DMS153 treated with DMSO at 0.1 percent for 48 hours (cell line): ENCODE measurements around the gene TUBB2A.
"Not testable (repeated sequence)": the region's sequence is repeated elsewhere in the genome, so short reads cannot be mapped to it uniquely, and the experiment has no call there.

ENCODE experiments used
- DNase-seq: peaks from one replicate; lab custom pipeline; 2025; ENCODE audit not compliant: unreplicated experiment; lab: John Stamatoyannopoulos, UW

TUBB2A gene

DNA sequence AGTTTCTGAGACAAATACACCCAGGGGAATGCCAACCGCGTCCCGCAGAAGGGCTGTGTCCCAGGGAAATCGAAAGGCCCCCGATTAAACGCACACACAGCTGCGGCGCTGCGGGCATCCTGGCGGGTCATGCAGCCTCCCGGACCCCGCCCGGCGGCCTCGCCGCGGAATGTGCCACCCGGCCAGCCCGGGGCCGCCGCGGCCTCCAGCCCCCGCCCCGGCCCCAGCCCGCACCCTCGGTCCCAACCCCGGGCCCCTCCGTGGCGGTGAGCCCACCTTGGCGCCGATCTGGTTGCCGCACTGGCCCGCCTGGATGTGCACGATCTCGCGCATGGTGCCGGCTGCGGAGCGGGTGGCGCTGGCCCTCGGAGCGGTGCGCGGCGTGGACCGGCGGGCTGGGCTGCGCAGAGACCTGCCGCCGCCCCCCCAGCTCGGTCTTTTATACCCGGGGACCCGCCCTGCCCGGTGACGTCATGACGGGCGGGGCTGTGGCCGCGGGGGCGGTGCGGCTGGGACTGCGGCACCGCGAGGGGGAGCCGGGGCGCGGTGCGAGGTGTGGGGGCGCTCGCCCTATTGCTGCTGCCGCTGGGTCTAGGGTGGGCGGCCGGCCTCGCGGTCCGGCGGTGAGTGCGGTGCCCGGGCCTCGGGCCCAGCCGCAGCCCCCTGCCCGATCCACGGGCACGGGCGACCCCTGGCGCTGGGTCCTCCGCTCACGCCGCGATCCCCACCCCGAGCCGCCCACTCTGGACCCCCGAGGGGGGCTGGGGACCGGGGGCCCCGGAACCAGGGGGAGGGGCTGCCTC is at the start of gene TUBB2A:
Gene TUBB2A (minus strand): TSS at position 414 of the 803 bp plus-strand sequence. CDS start 81 bp downstream, at position 333.
- no peak for DNase-seq

- DNase-seq, result no peak
Measured at GRCh38 chr6:3206339-3207015, 49.1 kb upstream of the TUBB2A start.

- DNase-seq, result no peak
Measured at GRCh38 chr6:3205913-3206312, 48.6 kb upstream of the TUBB2A start.

- no peak for DNase-seq
Measured at GRCh38 chr6:3204921-3205320, 47.6 kb upstream of the TUBB2A start.

DNA sequence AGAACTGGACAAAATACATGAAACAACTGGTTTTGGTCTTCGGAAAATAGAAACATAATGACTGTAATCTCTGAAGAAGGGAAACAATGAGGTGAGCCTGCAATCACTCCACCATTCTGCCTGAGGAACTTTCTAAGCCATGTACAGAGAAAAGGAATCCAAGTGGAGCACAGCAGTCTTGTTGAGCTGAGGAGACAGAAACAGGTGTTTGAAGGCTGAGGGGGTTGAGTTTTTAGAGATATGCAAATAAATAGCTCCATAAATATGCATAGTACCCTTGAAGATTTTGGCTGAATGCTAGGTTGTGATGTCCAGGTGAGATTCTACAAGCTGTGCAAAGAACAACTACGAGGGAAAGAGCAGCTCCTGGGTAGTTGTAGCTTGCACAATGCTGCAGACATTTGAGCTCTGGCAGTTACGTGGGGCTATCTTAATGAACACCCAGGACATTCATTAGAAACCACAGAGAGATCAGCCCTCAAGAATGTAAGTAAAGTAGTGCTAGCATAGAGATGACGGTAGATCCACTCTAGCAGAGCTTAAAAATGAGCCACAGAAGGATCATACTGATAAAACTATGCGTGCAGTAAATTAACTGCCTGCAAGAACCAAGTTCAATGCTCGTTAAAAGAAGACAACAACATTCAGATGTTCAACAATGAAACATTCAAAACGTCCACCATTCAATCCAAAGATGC is 45.8 kb upstream of the TUBB2A start:
- DNase-seq, result no peak

GRCh38 chr6:3201388-3201787 is 44.0 kb upstream of the TUBB2A start:
- no peak for DNase-seq

DNA sequence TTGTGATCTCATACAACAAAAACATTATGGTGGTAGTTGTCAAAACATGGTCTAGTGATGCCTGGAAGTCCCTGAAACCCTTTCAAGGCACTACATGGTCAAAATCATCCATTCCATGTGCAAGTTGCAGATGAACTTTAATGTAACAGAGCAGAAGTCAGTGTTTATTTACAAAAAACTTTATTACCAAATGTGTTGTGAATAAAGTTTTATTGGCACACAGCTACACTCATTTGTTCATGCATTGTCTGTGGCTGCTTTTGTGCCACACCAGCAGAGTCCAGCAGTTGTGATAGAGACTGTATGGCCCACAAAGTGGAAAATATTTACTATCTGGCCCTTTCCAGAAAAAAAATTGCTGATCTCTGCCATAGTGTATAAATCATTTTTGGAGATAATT is 43.3 kb upstream of the TUBB2A start:
- DNase-seq, result no peak

DNA sequence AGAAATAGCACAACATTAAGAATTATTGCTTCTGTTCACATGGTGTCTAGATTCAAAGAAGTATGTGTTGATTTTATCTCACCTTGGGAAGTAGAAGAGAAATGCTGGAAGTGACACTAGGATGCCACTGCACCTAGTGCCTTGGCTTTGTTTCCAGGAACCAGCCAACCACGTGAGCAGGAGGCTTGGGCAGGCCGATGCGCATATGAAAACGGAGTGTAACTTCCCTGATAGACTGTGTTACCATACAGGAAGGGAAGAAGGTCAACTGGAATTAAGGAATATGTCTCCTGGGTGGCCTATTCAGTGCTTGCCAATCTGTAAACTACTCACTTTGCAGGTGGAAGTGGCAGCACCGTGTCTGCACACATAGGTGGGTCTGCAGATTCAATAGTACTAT is 42.0 kb upstream of the TUBB2A start:
- no peak for DNase-seq

- not testable (repeated sequence) for DNase-seq
Measured at GRCh38 chr6:3197734-3198133, 40.4 kb upstream of the TUBB2A start.

DNA sequence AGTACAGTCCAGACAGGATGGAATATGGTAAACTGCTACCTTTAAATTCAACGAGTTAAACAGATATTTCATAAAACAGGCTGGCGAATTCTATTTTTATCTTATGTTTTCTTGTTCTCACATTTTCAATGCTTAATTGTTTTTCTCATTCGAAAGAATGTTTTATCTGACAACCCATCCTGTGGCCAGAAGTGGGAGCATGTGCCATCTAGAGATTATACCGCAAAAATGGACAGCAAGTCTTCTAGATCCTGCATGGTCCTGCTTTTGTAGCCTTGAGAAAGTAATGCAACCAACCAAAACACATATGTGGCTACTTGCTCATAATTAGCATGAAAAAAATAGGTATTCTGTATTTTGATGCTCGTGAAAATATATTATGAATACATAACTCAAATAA is 39.4 kb upstream of the TUBB2A start:
- no peak for DNase-seq

DNA sequence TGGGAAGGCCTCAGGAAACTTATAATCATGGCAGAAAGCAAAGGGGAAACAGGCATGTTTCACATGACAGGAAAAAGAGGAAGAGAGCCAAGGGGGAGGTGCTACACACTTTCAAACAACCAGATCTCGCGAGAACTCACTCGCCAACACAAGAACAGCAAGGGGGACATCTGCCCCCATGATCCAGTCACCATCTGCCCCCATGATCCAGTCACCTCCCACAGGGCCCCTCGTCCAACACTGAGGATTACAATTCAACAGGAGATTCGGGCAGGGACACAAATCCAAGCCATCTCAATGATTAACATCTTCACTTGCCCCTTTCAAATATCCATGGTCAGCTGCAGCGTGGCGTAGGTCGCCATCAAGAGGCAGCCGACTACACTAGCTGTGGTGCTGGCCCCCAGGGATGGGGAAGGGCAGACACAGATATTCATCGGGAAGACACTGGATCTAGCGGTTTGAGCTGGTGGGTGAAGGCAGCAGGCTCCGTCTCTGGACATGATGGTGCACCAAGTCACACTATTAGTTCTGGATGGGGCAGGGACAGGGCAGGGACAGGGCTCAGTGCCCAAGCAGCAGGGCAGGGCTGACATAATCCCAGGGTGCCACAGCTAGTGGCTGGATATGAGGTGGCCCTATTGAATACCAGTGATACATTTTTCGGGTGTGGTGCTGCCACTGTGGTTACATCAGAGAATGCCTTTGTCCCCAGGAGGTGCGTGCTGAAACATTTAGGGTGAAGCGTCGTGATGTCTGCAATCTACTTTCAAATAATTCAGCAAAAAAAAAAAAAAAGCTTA is 38.6 kb upstream of the TUBB2A start:
- peak; percentile 43 for DNase-seq

- DNase-seq, result no peak
Measured at GRCh38 chr6:3195420-3195694, 38.0 kb upstream of the TUBB2A start.

- peak; percentile 1 for DNase-seq
Measured at GRCh38 chr6:3194535-3195419, 37.4 kb upstream of the TUBB2A start.

GRCh38 chr6:3193102-3193849 is 35.9 kb upstream of the TUBB2A start:
- DNase-seq, result no peak

GRCh38 chr6:3190779-3191178 is 33.4 kb upstream of the TUBB2A start:
- no peak for DNase-seq

GRCh38 chr6:3190056-3190455 is 32.7 kb upstream of the TUBB2A start:
- no peak for DNase-seq

GRCh38 chr6:3189192-3189591 is 31.8 kb upstream of the TUBB2A start:
- DNase-seq, result not testable (repeated sequence)

DNA sequence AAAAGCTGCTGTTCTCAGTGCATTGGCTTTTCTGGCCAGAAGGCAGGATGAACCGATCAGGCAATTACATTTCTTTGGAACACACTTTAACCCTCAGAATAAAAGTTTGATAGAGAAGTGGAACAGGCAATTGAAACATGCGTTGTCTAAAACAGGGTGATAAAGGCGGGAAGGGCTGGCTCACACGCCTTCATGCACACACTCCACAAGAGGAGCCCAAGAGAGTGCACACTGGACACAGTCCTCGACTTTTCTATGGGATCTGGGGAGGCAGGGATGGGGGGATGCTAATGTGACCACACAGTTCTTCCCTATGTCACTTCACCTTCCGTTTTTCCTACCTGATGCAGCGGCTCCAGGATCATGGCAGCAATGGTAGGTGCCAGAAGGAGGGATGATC is 30.9 kb upstream of the TUBB2A start:
- no peak for DNase-seq

DNA sequence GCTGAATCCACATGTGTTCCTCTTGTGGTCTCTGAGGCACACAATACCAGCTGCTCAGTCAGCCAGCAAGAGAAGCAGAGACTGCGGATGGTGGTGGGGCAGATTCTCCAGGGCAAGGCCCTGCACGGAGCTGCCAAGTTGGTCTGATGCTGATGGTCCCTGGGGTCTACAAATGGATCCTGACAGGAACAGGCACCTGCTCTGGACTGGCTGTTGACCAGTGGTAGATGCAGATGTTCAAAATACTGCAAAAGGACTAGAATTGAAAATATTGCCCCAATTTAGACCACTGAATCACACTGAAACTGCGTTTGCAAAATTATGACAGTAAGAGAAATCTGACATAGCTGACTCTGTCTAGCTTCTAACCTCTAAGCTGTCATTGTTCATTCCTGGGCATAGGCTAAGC is 29.6 kb upstream of the TUBB2A start:
- DNase-seq, result no peak

GRCh38 chr6:3183066-3183465 is 25.7 kb upstream of the TUBB2A start:
- no peak for DNase-seq
